ENCODE measurements around the gene IL17C. TPM values are rescaled to one million over a fixed set of nuclear protein-coding genes. Genes with fewer than 3 reads are reported as not detected.

Gene IL17C
- total RNA-seq, 1 experiment from 2014 or later: 1.9 TPM

GRCh38 chr16:88613293-88613692, 25.1 kb upstream of the IL17C start:
- Mint-ChIP-seq H3K27ac (peak overlapping the region; percentile 53), H3K4me1 (peaks cover 17% of the 10 kb centered on the region), H3K9me3 (no peaks in the 10 kb centered on the region), H3K4me3 (no peak overlapping the region), H3K36me3 (peaks cover 25% of the 10 kb centered on the region), H3K27me3 (ENCODE audit: low read depth) (no peaks in the 10 kb centered on the region)
- CTCF ChIA-PET: interaction anchor here (1.1 to 2.5 kb wide), 3 partner anchors 10 to 124 kb away, joined by 3 to 14 read pairs (median 5); no protein-coding TSS in a partner anchor
- DNase-seq (ENCODE audit: low spot score): no peak
- TF ChIP-seq GTF2I (CRISPR knock-in tag; conservative IDR thresholded peaks at IDR 0.05) (no peak), RORB (CRISPR knock-in tag; IDR thresholded peaks at IDR 0.05) (no peak)
- POLR2A ChIA-PET: no interaction called here
- ATAC-seq: no peak

GRCh38 chr16:88613911-88614817, 24.2 kb upstream of the IL17C start:
- POLR2A ChIA-PET: no interaction called here
- ATAC-seq: no peak
- DNase-seq (ENCODE audit: low spot score): no peak
- peaks cover 21% of the 10 kb centered on the region for H3K36me3 Mint-ChIP-seq
- H3K27me3 Mint-ChIP-seq (ENCODE audit: low read depth): no peaks in the 10 kb centered on the region
- peak overlapping the region; percentile 41; the same call in 1 of the 2 replicates for H3K27ac Mint-ChIP-seq
- CTCF ChIA-PET: interaction anchor here (1.7 kb wide), 1 partner anchor 123 kb away, joined by 5 read pairs; no protein-coding TSS in a partner anchor
- peaks cover 17% of the 10 kb centered on the region for H3K4me1 Mint-ChIP-seq
- no peaks in the 10 kb centered on the region for H3K9me3 Mint-ChIP-seq
- H3K4me3 Mint-ChIP-seq: no peak overlapping the region
- TF ChIP-seq ATF3 (CRISPR knock-in tag; conservative IDR thresholded peaks at IDR 0.05): no peak
- no peak for TF ChIP-seq ESRRA (CRISPR knock-in tag; IDR thresholded peaks at IDR 0.05; ENCODE audit: borderline replicate concordance)
- no peak for TF ChIP-seq SMAD3 (CRISPR knock-in tag; IDR thresholded peaks at IDR 0.05; ENCODE audit: borderline replicate concordance)
- no peak for TF ChIP-seq TCF7 (CRISPR knock-in tag; IDR thresholded peaks at IDR 0.05; ENCODE audit: low read depth)
- no peak for TF ChIP-seq EMX1 (CRISPR knock-in tag; IDR thresholded peaks at IDR 0.05)
- no peak for TF ChIP-seq ATF6 (CRISPR knock-in tag; IDR thresholded peaks at IDR 0.05)
- no peak for TF ChIP-seq RELA (CRISPR knock-in tag; IDR thresholded peaks at IDR 0.05; ENCODE audit: borderline replicate concordance)
- no peak for TF ChIP-seq STAT6 (CRISPR knock-in tag; conservative IDR thresholded peaks at IDR 0.05; ENCODE audit: low read depth)
- no peak for TF ChIP-seq FOXP1 (CRISPR knock-in tag; IDR thresholded peaks at IDR 0.05; ENCODE audit: borderline replicate concordance)
- no peak for TF ChIP-seq ZSCAN18 (CRISPR knock-in tag; IDR thresholded peaks at IDR 0.05)
- no peak for TF ChIP-seq JAZF1 (CRISPR knock-in tag; IDR thresholded peaks at IDR 0.05)
- no peak for TF ChIP-seq TEAD1 (CRISPR knock-in tag; IDR thresholded peaks at IDR 0.05)
- no peak for TF ChIP-seq KAT7 (CRISPR knock-in tag; IDR thresholded peaks at IDR 0.05; ENCODE audit: borderline replicate concordance)
- TF ChIP-seq ZNF416 (CRISPR knock-in tag; IDR thresholded peaks at IDR 0.05): no peak
- no peak for TF ChIP-seq FOXP4 (CRISPR knock-in tag; IDR thresholded peaks at IDR 0.05)
- TF ChIP-seq ZNF532 (CRISPR knock-in tag; IDR thresholded peaks at IDR 0.05; ENCODE audit: borderline replicate concordance): no peak
